GM19463 (cell line): ENCODE data around the gene RALB.

ENCODE experiments used
- ATAC-seq: cut with Tn5 transposase; IDR thresholded peaks from one replicate; pipeline ENCODE4 v1.9.1; 2021; ENCODE audit warnings: mild to moderate bottlenecking, moderate library complexity; ENCODE audit not compliant: unreplicated experiment

Gene RALB, protein sequence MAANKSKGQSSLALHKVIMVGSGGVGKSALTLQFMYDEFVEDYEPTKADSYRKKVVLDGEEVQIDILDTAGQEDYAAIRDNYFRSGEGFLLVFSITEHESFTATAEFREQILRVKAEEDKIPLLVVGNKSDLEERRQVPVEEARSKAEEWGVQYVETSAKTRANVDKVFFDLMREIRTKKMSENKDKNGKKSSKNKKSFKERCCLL

DNA sequence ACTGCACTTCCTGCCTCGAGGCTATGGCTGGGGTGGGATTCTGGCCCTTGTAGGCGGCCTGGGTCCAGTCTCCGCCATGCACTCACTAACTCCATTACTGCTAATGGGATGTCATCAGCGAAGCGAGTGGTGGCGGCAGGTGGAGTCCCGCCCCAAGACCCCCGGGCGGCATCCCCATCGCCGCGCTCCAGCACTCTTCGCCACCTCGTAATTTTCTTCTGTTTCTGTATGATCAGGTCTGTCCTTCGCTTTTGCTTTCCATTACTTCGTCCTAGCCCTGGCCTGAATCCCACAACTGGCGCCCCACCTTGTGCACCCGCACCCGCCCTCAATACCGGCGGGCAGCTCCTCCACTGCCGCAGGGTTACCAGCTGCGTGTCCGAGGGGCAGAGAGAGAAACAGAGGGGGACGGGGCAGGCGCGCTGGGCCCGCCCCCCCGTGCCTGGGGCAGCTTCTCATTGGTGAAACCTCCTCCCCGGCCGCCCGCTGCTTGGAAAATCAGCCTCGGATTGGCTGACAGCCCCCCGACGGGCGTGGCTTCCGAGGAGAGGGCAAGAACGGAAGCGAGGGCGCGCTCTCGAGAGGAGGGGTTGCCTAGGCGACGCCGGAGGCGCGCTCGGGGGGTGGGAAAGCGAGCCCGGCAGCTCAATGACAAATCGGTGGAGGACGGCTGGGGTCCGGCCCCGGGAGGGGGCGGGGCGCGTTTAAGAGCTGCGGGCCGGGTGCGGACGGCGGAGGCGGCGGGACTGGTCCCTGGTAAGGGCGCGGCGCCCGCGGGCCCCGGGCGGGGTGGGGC, at the start of gene RALB:
TSS of gene RALB (plus strand) at position 628 of the 796 bp plus-strand sequence. CDS start 25,813 bp downstream, outside the sequence.
- ATAC-seq: peak; percentile 93

DNA sequence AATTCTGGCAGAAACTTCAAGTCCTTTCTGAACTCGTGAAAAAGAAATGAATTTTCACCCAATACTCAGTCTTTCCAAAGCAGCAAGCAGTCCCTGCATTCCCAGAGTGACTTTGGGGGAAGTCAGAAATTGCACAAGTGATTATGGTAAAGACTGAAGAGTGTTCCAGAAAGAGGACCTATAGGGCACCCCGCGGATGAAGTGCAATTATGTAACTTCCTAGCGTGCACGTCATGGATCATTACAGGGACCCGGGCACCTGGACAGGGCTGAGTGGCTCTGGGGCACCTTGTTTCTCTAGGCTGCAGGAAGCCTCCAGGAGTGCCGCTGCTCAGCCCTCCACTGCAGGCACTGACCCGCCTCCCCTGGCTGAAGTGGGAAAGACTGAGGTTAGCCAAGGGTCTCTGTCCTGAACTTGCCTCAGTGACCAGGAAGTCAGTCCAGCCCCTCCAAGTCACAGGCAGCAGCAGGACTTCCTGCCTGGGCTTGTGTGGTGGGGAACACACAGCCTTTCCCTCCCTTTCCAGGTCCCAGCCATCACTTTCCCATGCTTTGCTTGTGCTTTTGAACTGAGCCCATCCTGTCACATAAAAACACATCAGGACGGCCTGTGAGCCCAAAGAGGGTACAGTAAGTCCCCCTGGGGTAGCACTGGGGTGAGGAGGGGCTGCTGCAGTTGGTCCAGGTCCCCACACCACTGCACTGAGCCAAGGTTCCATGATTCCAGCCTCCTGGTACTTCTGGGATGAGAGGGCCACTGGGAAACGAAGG, 49.2 kb upstream of the RALB start:
- no peak for ATAC-seq

DNA sequence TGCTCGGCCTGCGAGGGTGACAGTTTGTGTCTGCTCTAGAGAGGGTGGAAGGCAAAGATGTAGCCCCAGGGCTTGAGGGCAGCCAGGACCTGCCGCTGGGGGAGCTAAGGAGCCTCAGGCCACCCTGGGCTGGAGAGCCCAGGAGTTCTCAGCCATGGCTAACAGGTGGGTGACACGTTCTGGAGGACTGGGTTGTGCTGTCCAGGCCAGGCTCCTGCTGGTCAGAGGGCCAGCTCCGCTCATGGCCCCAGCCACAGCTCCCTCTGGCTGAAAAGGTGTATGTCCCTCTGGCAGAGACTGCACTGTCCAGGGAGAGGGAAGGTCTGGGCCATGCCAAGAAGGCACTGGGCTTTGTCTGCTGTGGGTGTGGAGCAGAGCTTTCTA, 48.6 kb upstream of the RALB start:
- ATAC-seq: no peak

DNA sequence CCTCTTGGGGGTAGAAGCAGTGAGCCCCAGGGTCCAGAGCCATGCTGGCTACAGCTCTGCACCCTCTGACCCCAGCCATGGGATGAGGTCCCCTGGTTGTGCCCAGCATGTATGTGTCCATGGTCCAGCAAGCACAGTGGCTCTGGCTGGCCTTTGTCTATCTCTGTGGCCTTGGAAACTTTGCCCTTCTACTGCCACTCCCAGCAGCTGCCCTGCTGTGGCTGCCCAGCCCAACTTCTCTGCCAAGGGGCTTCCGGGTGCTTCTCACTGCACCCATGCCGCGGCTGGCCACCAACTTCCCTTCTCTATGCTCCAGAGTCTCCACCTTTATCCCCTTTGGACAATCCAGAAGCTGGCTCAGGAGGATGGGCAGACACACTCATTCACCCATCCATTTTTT, 48.2 kb upstream of the RALB start:
- no peak for ATAC-seq

DNA sequence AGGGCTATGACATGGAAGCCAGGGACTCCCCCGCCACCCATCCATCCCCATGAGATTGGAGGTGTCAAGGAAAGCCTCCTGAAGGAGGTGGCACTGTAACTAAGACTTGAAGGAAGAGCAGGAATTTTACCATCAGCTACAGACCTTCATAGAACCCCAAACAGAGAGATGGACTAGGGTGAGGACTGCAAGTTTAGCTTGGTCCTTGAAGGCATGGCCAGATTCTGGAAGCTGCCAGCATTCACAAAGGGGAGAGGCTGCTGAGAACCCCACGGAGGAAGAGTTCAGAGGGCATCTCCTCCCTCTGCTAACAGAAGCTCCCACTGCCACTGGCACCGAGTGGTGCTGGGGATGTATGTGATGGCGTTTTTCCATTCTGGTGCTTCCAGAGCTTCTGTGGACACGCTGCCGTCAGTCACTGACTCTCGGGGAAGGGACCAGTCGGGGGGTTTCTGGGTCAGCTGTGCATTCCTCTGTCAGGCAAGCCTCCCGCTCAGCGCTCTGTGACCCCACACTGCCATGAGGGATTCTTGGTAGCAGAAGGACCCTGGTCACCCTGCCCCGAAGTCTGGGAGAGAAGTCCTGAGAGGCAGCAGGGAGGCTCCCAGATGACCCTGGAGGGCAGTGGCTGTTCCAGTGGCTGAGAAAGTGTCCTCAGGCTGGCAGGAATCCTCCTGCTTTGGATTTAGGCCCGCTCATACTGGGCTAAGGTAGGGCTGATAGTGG, 47.5 kb upstream of the RALB start:
- ATAC-seq: no peak

DNA sequence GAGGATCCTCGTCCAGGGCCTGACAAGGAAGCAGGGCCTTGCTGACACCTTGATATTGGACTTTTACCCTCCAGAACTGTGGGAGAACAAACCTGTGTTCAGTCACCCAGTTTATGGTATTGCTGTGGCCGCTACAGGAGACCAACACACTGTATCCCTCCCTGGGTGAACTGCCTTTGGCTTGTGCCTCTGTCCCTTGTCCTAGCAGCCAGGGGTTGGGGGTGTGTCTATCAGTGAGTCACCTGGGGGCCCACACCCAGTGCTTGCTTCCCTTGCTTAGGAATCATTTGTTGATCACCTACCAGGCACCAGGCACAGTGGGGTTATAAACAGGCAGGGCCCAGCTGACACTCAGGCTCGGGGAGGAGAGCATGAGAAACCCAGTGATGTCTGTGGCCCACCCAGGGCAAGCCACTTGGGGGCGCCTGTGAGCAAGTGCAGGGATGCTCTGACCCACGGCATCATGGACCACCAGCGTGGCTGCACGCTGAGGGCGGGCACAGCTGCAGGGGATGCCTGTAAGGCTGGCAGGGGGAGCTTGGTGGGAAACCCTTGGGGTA, 46.5 kb upstream of the RALB start:
- no peak for ATAC-seq

DNA sequence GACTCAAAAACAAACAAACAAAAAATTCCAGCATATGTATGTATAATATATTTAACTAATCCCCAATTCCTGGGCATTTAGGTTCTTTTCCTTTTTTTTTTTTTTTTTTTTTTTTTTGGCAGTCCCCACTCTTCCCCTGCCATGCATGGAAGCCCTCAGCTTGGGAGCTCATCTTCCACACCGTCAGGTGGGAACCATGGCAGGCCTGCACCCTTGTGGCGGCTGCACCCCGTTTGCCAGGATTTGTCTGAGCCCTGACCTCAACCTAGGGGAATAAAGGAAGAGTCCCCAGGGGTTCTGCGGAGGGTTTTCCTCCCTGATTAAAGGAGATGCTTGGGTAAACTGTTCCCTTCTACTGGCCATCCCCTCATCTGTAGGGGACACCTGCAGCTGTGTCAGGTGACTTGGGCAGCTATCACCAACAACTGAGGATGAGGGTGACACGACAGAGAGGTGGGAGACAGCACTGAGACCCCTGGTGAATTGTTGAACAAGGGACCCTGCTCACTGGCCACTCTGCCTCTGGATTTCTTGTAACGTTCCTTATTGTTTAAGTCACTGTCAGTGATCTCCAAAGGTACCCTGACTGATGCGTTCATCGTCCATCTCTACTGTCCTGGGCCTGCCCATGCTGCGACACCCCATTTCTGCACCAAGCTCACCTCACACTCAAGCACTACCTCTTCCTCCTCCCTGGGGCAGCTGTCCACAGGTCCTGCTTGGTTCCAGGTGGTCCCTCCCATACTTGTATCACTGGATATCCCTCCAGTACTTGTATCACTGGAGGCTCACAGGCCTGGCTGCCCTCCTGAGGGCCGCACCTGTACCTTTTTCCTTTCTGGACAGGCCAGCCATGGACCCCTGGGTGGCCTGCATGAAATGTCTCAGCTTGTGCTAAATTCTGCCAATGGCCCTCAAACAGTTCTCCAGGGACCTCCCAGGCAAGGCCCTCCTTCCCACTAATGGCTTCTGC, 44.0 kb upstream of the RALB start:
- no peak for ATAC-seq

DNA sequence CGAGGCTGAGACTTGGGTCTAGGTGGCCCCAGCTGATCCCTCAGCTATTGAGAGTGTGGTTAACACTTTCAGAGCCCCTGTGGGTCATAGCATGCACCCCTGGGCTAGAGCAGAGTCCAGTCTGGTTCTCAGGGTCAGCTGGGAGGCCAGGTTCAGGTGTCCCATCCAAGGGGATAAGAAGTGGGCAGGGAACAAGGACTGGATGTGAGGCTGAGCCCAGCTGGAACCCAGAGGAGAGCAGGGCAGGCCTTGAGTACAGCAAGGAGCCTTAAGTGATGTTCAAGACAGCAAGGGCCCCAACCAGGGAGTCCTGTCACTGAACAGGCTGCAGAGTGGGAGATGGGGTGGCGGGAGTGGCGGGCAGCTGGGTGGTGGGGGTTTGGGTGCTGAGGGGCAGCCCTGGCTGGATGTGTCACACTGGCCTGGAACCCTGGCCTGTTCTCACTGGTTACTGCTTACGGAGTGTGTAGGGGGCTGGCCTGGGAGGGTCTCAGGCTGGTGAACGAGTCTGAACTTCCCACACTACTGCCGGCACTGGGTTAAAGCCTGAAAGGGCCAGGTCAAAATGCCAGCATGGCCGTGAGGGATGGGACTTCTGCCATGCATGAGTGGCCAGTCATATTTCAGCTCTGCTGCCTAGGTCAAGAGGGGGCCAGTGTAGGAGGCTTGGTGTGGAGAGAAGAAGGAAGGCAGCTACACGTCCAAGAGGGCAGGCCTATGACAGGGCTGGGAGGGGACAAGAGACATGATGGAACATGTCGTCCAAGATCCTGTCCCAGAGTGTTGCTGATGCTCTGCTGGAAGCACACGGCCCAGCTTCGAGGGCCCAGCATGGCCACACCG, 43.0 kb upstream of the RALB start:
- no peak for ATAC-seq

DNA sequence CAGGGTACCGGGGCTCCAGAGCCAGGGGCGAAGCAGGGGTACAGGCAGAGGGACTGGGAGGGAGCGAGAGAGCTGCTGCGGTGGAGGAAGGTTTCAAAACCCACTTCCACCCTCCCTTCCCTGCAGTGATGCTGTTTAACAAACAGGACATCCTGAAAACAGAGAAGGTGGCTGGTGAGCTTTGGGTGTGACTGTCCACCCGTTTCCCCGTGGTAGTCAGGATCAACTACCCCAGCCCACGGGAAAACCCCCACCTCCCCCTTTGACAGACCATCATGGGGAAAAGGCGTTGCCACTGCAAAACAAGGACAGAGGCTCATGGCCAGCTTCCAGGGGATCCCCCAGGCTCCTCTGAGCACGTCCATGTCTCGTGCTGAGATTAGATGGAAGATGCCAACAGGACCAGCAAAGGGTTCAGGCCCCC, 42.4 kb upstream of the RALB start:
- ATAC-seq: no peak

DNA sequence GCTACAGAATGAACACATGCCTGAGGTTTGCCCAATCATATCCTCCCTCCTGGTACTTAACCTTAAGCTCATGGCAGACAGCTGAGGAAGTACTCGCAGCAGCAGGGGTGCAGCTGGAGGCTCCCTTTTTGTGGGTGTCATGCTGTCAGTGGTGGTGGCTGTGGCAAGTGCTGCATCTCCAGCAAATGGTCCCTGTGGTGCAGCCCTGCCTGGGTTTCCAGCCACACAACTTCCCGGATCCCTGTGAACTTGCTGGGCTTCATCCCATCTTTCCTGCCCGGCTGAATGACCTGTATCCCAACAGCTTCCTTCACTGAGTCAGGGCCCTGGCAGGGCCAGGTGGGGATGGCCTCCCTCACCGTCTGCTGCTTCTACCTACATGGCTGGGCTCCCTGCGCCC, 34.5 kb upstream of the RALB start:
- ATAC-seq: no peak

DNA sequence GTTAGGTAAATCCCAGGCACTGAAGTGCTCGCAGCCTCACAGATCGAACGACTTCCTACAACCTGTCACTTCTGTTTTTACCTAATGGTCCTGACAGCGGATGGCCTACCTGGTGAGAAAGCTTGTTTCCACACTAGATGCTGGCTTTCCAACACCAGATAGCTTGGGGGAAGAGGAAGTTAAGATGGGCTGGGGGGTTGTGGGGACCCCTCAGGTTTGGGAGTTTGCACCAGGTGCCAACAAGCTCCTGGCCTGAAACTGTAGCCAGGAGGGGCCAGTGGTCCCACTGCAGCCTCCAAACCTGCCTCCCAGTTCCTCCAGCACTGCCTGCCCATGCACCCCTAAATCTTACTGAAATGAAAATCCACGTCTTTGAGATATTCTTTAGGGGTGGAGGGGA, 33.4 kb upstream of the RALB start:
- no peak for ATAC-seq

DNA sequence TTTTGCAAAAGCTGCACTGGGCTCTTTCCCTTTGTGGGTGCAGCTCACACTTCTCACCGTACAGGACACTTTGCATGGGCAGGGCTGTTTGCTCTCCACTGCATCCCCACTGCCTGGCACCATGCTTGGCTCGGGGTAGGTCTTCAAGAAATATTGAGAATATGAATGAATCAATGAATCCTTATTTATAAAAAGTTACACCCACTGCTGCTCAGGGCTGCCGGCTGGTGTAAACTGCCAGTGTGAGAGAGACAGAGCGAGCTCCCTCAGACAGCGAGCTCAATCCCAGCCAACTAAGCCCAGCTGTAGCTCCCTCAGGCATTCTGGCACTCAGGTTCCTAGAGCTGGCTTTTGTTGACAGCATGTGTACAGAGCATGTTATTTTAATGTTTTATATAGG, 32.9 kb upstream of the RALB start:
- no peak for ATAC-seq

DNA sequence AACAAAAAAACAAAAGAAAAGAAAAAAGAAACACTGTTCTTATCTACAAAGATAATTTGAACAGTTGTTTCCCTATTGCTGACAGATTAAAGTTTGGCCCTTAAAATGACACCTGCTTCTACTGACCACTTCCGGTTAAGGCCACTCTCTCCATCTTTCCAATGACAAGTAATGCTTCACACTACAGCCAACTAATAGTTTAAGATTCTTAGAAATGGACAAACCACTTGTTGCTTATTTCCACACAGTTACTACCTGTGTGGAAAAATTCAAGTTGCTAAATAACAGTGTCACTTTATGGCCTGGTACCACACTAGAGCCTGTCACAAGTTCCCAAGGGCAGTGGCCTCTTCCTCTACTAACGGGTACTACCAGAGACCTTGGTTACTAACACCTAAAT, 31.9 kb upstream of the RALB start:
- ATAC-seq: no peak

DNA sequence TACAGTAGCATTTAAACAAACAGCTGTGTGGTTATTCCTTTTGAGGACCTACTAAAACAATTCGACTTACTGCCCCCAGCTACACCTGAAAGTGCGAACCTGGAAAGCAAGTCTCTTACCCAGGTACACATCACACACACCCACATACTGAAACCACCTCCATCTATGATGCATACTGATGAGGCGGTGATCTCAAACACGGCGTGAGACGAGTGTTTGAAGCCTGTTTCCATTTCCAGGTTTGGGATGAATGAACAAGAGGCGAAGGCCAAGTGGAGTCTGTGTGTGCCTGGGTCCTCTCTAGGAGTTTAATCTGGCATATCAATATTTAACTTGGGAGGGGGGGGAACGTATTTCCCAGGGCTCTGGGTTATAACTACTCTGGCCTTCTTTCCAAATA, 31.0 kb upstream of the RALB start:
- ATAC-seq: no peak

DNA sequence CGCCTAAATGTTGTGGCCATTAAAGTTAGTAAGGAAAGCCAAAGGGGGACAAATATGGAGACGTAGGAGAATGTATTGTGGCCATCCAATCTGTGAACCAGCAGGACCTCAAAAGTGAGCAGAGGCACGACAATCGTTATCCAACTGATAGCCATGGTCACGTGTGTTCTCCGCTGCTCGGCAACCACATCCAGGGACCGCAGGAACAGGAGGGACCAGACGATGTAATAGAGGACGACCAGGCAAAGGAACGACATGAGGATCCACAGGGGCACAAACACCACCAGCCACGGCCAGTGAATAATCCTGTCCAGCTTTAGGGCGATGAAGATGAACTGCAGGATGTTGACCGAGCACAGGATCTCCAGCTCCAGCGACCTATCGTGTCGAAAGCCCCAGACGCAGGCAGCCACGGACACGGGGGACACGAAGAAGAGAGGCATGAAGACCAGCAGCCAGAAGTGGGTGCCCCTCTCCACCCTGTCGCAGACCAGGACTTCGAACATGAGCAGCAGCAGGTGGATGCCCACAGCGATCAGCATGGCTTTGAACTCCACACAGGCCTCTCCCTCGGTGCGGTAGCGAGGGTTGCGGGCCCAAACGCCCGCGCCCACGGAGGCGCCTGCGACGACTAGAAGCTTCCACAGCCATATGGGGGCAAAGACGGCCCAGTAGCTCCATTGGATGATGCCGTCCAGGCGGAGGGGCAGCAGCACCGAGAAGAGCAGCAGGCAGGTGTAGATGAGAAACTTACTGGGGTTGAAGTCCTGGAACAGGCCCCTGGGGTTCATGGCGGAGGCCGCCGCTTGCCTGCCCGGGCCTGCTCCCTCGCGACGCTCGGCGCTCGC, 30.2 kb upstream of the RALB start:
- ATAC-seq: no peak

DNA sequence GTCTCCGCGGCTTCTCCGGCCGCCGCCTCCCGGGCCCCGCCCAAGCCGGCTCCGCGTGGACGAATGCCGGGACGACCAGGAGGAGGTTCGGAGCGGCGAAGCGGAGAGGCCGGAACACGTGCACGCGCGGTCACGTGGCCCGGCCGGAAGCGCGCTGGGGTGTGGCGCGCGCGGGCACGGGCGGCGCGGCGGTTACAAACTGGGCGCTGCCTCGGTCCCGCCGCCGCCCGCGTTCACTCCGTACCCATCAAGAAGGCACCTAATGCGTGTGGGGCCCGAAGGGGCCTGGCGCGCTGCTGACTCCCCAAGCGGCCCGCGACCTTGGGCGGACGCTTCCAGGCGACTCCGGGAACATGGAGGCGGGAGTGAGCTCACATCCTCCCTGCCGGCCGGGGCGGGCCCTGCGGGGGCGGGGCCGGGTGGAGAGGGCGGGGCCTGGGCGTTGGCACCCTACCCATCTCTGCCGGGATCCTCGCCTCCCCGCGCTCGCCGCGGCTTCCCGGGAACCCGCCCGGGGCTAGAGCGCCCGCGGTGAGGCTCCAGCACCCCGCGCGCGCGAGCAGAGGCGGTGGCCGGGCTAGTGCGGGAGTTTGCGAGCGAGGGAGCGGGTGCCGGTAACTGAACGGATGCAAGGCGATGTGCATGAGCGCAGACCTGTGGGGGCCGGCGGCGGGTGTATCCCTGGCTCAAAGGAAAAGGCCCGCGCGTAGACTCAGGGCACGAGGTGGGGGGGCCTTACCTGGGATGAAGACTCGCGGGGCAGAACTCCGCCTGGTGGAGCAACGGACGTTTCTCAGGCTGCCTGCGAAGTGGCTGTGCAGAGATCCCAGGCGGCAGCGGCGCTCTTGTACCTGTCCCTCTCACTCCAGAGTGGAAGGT, 29.4 kb upstream of the RALB start, which contains the start of gene TMEM185B:
TSS of gene TMEM185B (minus strand) at position 367 of the 879 bp plus-strand sequence. CDS start 424 bp downstream, outside the sequence.
- ATAC-seq: peak; percentile 93

DNA sequence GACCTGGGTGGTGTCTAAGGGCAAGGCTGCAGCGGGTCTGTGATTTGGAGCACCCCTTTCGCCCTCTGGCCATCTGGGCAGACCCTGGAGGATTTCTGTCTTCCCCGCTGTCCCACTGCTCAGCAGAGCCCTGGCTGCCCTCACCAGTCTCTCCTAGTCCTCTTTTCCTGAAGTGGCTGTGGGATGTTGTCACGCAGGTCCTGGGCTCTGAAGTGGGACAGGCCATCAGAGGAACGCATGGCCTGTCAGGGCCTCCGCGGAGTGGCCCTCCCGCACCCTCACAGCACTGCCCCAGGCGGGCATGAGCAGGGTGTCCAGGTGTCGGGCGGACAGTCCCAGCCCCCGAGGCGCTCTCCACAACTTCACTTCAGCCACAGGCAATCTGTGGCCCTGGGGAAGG, 28.4 kb upstream of the RALB start:
- ATAC-seq: no peak
